GM12891 (cell line): ENCODE data around the gene POLA1.

Experiments used
- POU2F2 ChIP-seq: IDR thresholded peaks from 2 replicates; pipeline ENCODE4 v1.6.1; 2011; ENCODE audit warnings: low read depth, mild to moderate bottlenecking, control low read depth, low read length, moderate library complexity
- SPI1 ChIP-seq: IDR thresholded peaks from 2 replicates; pipeline ENCODE4 v1.6.1; 2011; ENCODE audit warnings: low read depth, low read length, control low read depth

DNA sequence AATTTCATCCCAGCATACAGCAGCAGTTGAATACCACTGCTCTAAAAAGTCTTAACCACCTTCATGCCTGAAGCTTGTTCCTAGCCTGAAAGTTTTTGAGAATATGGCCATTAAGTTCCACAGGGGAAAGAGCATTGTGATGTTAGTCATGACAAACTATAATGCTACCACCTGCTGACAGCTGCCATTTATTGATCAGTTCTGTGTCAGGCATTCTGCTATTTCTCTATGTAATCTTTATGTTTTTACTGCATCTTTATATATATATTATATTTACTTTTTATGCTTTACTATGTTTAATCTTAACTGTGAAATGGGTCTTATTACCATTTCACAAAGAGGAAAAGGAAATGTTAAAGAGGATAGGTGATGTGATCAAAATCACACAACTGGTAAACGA lies 268.1 kb downstream of the POLA1 start:
- no peak for TF ChIP-seq POU2F2
- TF ChIP-seq SPI1, result no peak
